ENCODE measurements around the gene UBE2E2.
A peak's percentile ranks its signal among the peaks of the same experiment; 100 is the strongest.

The UBE2E2 gene

DNA sequence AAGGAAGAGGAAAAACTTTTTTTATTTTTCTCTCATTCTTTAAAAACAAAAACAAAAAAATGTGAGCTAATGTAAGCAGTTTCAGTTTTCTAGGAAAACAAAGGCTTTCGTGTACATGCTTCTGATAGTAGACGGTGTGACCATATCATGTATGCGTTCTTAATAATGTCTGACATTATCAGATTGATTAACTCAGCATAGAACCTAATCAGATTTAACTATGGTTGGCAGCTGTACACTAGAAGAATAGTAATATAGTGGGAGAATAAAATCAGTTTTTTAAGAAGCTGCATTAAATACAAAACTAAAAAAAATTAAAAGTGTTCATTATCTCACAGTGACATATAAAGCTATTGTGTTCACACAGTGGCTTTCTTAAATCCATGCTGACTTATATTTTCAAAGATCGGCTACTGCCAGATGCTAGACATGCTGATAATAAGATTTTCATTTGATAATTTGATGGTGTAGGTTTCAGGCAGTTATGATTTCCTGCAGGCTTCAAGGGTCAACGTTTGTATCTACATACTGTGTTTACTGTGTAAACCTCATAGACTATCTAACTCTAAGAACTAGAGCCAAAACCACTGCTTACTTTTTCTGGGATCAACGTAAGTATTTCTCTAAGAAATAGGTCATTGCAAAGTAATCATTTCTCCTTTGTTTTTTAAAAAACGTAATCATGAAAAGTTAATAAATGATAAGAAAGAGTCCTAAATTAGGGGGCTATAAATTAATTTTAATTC is 74.0 kb downstream of the UBE2E2 start:
- DNase-seq (ENCODE audit: low read depth, low spot score), result no peak

DNA sequence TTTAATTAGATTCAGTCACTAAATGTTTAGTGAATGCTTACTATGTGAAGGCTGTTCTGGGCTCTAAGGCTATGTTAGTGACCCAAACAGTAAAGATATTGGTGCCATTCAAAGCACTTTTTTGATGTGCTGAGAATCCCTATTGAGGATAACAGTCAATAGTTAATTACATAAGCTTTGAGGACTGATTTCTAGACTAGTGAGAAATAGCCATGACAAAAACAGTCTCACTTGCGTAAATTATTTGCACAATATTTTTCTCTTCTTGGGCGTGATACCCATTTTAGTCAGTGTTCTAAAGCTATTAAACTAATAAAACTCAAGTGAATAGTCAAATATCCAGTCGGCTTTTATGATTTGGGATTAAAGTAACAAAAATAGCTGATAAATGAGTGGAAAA is 74.6 kb downstream of the UBE2E2 start:
- DNase-seq (ENCODE audit: low read depth, low spot score), result no peak

- DNase-seq (ENCODE audit: low read depth, low spot score), result no peak
These were observed 80.5 kb downstream of the UBE2E2 start for GRCh38 chr3:23283625-23284024.

- peak; percentile 31 for DNase-seq (ENCODE audit: low read depth, low spot score)
These were observed 85.2 kb downstream of the UBE2E2 start for GRCh38 chr3:23288286-23288685.

- no peak for DNase-seq (ENCODE audit: low read depth, low spot score)
These were observed 85.6 kb downstream of the UBE2E2 start for GRCh38 chr3:23288715-23289114.

DNA sequence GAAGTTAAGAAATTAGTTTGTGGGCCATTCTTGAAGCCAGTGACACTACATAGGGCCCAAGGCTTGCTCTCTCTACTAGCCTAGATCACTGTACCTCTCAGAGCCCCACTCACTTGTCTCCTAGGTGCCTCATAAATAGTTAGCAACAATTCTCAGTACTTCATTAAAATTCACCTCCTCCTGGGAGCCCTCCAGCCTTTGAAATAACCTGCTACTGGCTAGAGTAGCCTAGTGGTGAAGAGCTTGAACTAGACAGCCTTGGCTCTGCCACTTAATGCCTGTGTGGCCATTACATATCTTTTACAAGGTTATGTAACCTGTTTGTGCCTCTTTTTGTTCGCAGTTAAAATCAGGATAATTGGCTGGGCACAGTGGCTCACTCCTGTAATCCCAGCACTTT is 89.3 kb downstream of the UBE2E2 start:
- DNase-seq (ENCODE audit: low read depth, low spot score), result no peak

GRCh38 chr3:23294770-23295387 is 91.8 kb downstream of the UBE2E2 start:
- no peak for DNase-seq (ENCODE audit: low read depth, low spot score)

GRCh38 chr3:23301819-23302218 is 98.7 kb downstream of the UBE2E2 start:
- no peak for DNase-seq (ENCODE audit: low read depth, low spot score)

DNA sequence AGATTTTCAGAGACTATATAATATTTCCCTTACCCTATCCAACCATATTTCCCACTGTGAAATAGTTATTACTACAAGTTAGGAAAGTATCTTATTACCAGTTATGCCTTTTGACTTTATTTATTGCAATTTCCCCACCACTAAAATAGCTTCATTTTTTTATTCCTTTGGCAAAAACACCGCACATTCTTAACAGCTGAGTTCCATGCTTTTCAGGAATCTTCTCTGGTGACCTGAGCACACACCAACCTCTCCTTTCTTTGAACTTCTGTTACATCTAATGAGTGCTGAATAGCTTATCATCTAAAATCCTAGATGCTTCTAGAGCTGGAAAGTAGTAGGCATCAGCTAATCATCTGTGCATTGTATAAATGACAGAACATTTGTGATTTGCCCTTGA is 99.1 kb downstream of the UBE2E2 start:
- DNase-seq (ENCODE audit: low read depth, low spot score), result peak; percentile 26

DNA sequence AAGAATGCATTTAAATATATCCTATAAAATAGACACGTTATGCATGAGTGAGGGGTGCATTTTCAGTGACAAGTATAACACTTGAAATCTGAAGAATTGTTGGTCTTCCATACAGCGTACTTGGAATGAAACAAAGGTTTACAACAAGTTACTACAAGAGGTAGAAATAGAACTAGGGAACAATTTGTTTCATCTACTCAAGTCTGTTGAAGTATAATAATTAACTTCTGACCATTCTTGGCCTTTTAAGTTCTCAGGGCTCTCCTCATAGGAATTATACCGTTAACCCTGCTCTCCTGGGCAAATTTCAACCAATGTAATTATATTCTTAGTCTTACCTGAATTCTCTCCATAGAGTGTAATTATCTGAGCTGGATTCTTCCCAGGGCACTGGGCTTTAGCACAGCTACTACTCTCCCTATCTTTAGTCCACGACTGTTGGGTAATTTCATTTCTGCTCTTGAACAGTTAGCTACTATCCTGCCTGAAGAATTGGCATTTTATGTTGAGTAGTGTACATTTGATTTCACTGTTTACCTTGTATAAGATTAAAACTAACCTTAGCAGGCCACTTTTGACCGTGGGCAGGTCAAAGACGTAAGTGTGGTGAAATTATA is 100.6 kb downstream of the UBE2E2 start:
- DNase-seq (ENCODE audit: low read depth, low spot score), result no peak

GRCh38 chr3:23304424-23304823 is 101.3 kb downstream of the UBE2E2 start:
- DNase-seq (ENCODE audit: low read depth, low spot score), result peak; percentile 30

DNA sequence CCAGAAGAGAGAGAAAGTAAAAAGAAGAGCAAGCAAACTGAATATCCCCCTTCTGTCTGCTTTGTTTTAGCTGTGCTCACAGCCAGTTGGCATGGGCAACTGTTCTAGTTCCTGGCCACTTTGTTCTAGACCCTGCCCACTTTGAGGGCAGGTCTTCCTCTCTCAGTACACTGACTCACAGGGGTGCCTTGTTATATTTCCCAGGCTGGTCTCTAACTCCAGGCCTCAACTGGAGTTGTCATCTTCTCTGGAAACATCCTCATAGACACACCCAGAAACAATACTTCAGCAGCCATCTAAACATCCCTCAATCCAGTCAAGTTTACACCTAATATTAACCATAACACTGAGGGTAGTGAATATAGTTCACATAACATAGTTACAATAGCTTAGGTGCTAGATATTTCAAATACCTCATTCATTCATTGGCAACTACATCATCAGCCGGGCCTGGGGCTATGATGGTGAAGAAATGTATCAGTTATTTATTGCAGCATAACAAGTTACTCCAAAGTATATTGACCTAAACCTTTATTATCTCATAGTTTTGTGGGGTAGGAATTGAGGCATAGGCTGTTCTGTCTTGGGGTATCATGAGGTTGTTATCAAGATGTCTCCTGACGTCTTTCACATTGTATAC is 106.0 kb downstream of the UBE2E2 start:
- DNase-seq (ENCODE audit: low read depth, low spot score), result no peak

- DNase-seq (ENCODE audit: low read depth, low spot score), result no peak
These were observed 109.7 kb downstream of the UBE2E2 start for GRCh38 chr3:23312866-23313265.

DNA sequence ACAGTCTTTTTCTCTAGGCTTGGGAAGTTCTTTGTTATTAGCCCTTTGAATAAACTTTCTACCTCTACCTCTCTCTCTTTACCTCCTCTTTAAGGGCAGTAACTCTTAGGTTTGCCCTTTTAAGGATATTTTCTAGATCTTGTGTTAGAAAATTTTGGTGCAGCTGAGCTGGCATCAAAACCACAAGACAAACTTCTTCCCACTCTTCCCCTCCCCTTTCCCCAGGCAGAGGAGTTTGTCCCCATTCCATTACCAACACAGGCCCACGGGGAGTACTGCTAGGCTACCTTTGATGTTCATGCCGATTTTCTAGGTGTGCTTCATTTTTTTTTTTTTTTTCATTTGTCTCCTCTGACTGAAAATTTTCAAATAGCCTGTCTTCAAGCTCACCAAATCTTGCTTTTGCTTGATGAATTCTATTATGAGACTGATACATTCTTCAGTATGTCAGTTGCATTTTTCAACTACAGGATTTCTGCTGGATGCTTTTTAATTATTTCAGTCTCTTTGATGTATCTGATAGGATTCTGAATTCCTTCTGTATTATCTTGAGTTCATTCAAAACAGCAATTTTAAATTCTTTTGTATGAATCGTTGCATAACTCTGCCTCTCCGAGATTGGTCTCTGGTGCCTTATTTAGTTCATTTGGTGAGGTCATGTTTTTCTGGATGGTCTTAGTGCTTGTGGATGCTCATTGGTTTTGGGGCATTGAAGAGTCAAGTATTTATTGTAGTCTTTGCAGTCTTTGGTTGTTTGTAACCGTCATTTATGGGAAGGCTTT is 112.0 kb downstream of the UBE2E2 start:
- DNase-seq (ENCODE audit: low read depth, low spot score), result peak; percentile 26

DNA sequence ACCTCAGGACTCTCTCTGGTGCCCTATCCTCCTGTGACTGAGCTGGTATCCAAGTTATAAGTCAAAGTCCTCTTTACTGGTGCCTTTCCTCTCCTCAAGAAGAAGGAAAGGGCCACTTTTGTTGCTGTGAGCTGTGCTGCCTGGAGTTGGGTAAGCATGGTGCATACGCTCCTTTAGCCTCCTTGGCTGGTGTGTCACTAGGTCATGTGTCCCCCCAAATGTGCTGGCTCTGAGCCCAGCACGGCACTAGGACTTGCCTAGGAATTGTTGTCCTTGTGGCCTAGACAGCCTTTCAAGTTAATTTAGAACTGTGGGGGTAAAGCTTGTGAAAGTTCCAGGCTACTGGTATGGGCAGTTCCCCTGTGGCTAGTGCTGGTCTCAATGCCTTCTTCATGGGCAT is 113.8 kb downstream of the UBE2E2 start:
- no peak for DNase-seq (ENCODE audit: low read depth, low spot score)

GRCh38 chr3:23319366-23320312 is 116.5 kb downstream of the UBE2E2 start:
- no peak for DNase-seq (ENCODE audit: low read depth, low spot score)

- DNase-seq (ENCODE audit: low read depth, low spot score), result no peak
These were observed 117.8 kb downstream of the UBE2E2 start for GRCh38 chr3:23320586-23321570.

- peak; percentile 49 for DNase-seq (ENCODE audit: low read depth, low spot score)
These were observed 121.6 kb downstream of the UBE2E2 start for GRCh38 chr3:23324745-23325144.

DNA sequence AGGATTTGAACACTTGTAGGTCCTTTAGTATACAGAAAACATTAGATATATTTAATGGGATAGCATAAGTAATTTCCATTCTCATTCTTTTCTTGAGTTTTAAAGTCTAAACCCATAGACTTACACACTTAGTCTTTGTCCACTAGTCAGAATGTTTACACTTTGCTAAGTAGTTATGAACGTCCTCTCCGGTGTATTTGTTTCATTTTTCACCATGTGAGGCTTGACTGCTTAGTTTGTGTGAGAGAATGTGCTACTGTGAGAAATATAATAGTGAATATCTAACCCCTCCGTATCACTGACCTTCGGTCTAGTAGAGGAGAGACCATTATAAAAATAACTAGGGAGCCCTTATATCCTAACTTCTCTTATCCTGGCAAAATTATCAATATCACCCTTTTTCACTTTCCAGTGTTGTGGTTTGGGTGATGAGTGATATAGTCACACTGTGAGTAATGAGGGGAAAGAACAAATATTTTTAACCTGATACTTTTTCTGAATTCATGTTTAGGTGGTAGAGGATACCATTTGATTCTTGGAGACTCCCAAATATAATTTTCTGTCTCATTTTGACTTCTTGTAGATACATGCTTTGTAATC is 122.4 kb downstream of the UBE2E2 start:
- DNase-seq (ENCODE audit: low read depth, low spot score), result no peak
